Endothelial cell of umbilical vein (primary cell): ENCODE data around the gene GRAMD2B.

Experiments
- CTCF ChIP-seq, 2 donors: IDR thresholded peaks; 1 replicate in 1 of 2; 2 replicates in 1 of 2; pipeline ENCODE4 v1.5.1; 2011; ENCODE audit warnings: low read length in 2 of 2, mild to moderate bottlenecking in 2 of 2, moderate library complexity in 2 of 2, control low read depth in 1 of 2, inconsistent platforms in 1 of 2, low read depth in 1 of 2; ENCODE audit not compliant: insufficient read depth in 1 of 2; ENCODE audit errors: extremely low read depth in 1 of 2
- EZH2 ChIP-seq: IDR thresholded peaks from 2 replicates; pipeline ENCODE4 v1.6.1; 2012; ENCODE audit warnings: borderline replicate concordance, low read depth, mild to moderate bottlenecking, moderate library complexity, low read length, inconsistent platforms; ENCODE audit not compliant: severe bottlenecking
- GATA2 ChIP-seq: IDR thresholded peaks from 2 replicates; pipeline ENCODE4 v1.7.0; 2011; ENCODE audit warnings: low read depth, mild to moderate bottlenecking, moderate library complexity, mixed read lengths, low read length; ENCODE audit not compliant: insufficient read length, insufficient read depth
- JUN ChIP-seq: IDR thresholded peaks from 2 replicates; pipeline ENCODE4 v1.6.1; 2011; ENCODE audit warnings: borderline replicate concordance, low read depth; ENCODE audit not compliant: insufficient read length, insufficient read depth
- MAX ChIP-seq: IDR thresholded peaks from 2 replicates; pipeline ENCODE4 v1.6.1; 2011; ENCODE audit not compliant: insufficient read depth, insufficient read length
- MYC ChIP-seq: IDR thresholded peaks from one replicate; pipeline ENCODE4 v1.6.1; 2011; ENCODE audit warnings: mild to moderate bottlenecking, low read depth, low read length
- POLR2A ChIP-seq: IDR thresholded peaks from 2 replicates; pipeline ENCODE4 v1.6.1; 2012; ENCODE audit warnings: low read depth, mild to moderate bottlenecking, control low read depth, low read length
- POLR2AphosphoS5 ChIP-seq: IDR thresholded peaks from 2 replicates; pipeline ENCODE4 v1.6.1; 2012; ENCODE audit warnings: low read depth, mild to moderate bottlenecking, control low read depth, low read length, moderate library complexity; ENCODE audit not compliant: insufficient read depth

- TF ChIP-seq CTCF (IDR thresholded peaks at IDR 0.05; ENCODE audit: extremely low read depth in 1 of 2, insufficient read depth in 1 of 2, low read depth in 1 of 2, low read length in 2 of 2): no peak
- no peak for TF ChIP-seq POLR2A
- TF ChIP-seq POLR2AphosphoS5: no peak
- no peak for TF ChIP-seq MAX
- TF ChIP-seq EZH2: no peak
- no peak for TF ChIP-seq MYC
- TF ChIP-seq GATA2: no peak
- no peak for TF ChIP-seq JUN
These were observed 20.9 kb downstream of the GRAMD2B start for GRCh38 chr5:126444137-126444536.
